ENCODE results near the gene KCNA10.

Gene KCNA10

GRCh38 chr1:110488161-110488560 lies 30.8 kb downstream of the KCNA10 start:
- H3K36me3 ChIP-seq (replicated peaks; ENCODE audit: insufficient read depth, low read length) = no peaks in the 10 kb centered on the region
- no peaks in the 10 kb centered on the region for H3K9me3 ChIP-seq (replicated peaks; ENCODE audit: insufficient read depth, low read length)
- TF ChIP-seq, protein P1, sequence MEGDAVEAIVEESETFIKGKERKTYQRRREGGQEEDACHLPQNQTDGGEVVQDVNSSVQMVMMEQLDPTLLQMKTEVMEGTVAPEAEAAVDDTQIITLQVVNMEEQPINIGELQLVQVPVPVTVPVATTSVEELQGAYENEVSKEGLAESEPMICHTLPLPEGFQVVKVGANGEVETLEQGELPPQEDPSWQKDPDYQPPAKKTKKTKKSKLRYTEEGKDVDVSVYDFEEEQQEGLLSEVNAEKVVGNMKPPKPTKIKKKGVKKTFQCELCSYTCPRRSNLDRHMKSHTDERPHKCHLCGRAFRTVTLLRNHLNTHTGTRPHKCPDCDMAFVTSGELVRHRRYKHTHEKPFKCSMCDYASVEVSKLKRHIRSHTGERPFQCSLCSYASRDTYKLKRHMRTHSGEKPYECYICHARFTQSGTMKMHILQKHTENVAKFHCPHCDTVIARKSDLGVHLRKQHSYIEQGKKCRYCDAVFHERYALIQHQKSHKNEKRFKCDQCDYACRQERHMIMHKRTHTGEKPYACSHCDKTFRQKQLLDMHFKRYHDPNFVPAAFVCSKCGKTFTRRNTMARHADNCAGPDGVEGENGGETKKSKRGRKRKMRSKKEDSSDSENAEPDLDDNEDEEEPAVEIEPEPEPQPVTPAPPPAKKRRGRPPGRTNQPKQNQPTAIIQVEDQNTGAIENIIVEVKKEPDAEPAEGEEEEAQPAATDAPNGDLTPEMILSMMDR (IDR thresholded peaks at IDR 0.05; ENCODE audit: low read length) = no peak
- TF ChIP-seq EZH2phosphoT487 (IDR thresholded peaks at IDR 0.05; ENCODE audit: low read length) = no peak
- no peak for TF ChIP-seq EZH2 (optimal IDR thresholded peaks at IDR 0.05; ENCODE audit: low read depth, low read length)
- H3K4me1 ChIP-seq (ENCODE audit: low read length) = no peaks in the 10 kb centered on the region
- H3K9ac ChIP-seq (ENCODE audit: low read length) = no peak overlapping the region
- H3K27ac ChIP-seq (ENCODE audit: low read length) = no peak overlapping the region
- no peak overlapping the region for H3K4me2 ChIP-seq (ENCODE audit: low read depth, low read length)
- H3K4me3 ChIP-seq (ENCODE audit: low read length) = no peak overlapping the region
- H3K27me3 ChIP-seq (replicated peaks; ENCODE audit: insufficient read depth, low read length) = no peaks in the 10 kb centered on the region
- no peaks in the 10 kb centered on the region for H3K9me2 ChIP-seq (replicated peaks; ENCODE audit: insufficient read depth, low read length)
- H3K79me2 ChIP-seq (ENCODE audit: low read length) = no peaks in the 10 kb centered on the region
- H4K20me1 ChIP-seq (ENCODE audit: insufficient read depth, low read length) = no peaks in the 10 kb centered on the region
- no peaks in the 10 kb centered on the region for H3F3A ChIP-seq (ENCODE audit: insufficient read depth, low read length)
- H2AFZ ChIP-seq (ENCODE audit: low read length) = no peak overlapping the region
- no peak for DNase-seq

DNA sequence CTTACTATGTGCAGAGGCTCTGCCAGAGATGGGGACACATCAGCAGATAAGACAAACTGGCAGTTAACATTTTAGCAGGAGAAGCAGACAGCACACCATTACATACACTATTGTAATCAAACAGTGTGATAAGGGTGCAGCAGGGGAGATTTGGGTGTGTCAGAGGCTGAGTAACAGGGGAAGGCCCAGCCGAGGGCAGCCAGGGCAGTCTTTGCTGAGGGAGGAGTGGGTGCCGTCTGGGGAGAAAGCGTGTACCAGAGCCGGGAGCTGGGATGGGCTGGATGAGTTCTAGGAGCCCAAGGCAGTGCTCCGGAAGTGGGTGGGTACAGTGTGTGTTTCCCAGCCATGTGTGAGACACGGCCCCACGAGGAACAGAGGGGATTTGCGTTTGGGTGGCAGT lies 31.2 kb downstream of the KCNA10 start:
- Histone ChIP-seq H3F3A (ENCODE audit: insufficient read depth, low read length) (no peaks in the 10 kb centered on the region), H4K20me1 (ENCODE audit: insufficient read depth, low read length) (no peaks in the 10 kb centered on the region), H3K9me3 (replicated peaks; ENCODE audit: insufficient read depth, low read length) (no peaks in the 10 kb centered on the region), H3K27me3 (replicated peaks; ENCODE audit: insufficient read depth, low read length) (no peaks in the 10 kb centered on the region), H2AFZ (ENCODE audit: low read length) (no peak overlapping the region), H3K36me3 (replicated peaks; ENCODE audit: insufficient read depth, low read length) (no peaks in the 10 kb centered on the region), H3K9me2 (replicated peaks; ENCODE audit: insufficient read depth, low read length) (no peaks in the 10 kb centered on the region), H3K9ac (ENCODE audit: low read length) (no peak overlapping the region), H3K4me2 (ENCODE audit: low read depth, low read length) (no peak overlapping the region), H3K4me3 (ENCODE audit: low read length) (no peak overlapping the region), H3K4me1 (ENCODE audit: low read length) (no peaks in the 10 kb centered on the region), H3K27ac (ENCODE audit: low read length) (no peak overlapping the region), H3K79me2 (ENCODE audit: low read length) (no peaks in the 10 kb centered on the region)
- no peak for TF ChIP-seq EZH2phosphoT487 (IDR thresholded peaks at IDR 0.05; ENCODE audit: low read length)
- TF ChIP-seq EZH2 (optimal IDR thresholded peaks at IDR 0.05; ENCODE audit: low read depth, low read length) = no peak
- TF ChIP-seq, protein P1 (IDR thresholded peaks at IDR 0.05; ENCODE audit: low read length) = no peak
- DNase-seq = no peak

- no peaks in the 10 kb centered on the region for H4K20me1 ChIP-seq (ENCODE audit: insufficient read depth, low read length)
- H3K4me2 ChIP-seq (ENCODE audit: low read depth, low read length) = no peak overlapping the region
- no peaks in the 10 kb centered on the region for H3K4me1 ChIP-seq (ENCODE audit: low read length)
- H3K36me3 ChIP-seq (replicated peaks; ENCODE audit: insufficient read depth, low read length) = no peaks in the 10 kb centered on the region
- H3K4me3 ChIP-seq (ENCODE audit: low read length) = no peak overlapping the region
- no peak for TF ChIP-seq EZH2phosphoT487 (IDR thresholded peaks at IDR 0.05; ENCODE audit: low read length)
- TF ChIP-seq EZH2 (optimal IDR thresholded peaks at IDR 0.05; ENCODE audit: low read depth, low read length) = no peak
- TF ChIP-seq, protein P1 (IDR thresholded peaks at IDR 0.05; ENCODE audit: low read length) = no peak
- DNase-seq = no peak
- no peaks in the 10 kb centered on the region for H3F3A ChIP-seq (ENCODE audit: insufficient read depth, low read length)
- H3K9ac ChIP-seq (ENCODE audit: low read length) = no peak overlapping the region
- no peaks in the 10 kb centered on the region for H3K9me3 ChIP-seq (replicated peaks; ENCODE audit: insufficient read depth, low read length)
- no peaks in the 10 kb centered on the region for H3K9me2 ChIP-seq (replicated peaks; ENCODE audit: insufficient read depth, low read length)
- no peak overlapping the region for H2AFZ ChIP-seq (ENCODE audit: low read length)
- H3K27ac ChIP-seq (ENCODE audit: low read length) = no peak overlapping the region
- no peaks in the 10 kb centered on the region for H3K27me3 ChIP-seq (replicated peaks; ENCODE audit: insufficient read depth, low read length)
- H3K79me2 ChIP-seq (ENCODE audit: low read length) = no peaks in the 10 kb centered on the region
These were observed 33.2 kb downstream of the KCNA10 start for GRCh38 chr1:110485725-110486124.

All from MM.1S (cell line).